Uterus (tissue), 2 donors: ENCODE measurements around the gene CYB5R3.

ENCODE experiments used
- CTCF ChIP-seq, 4 experiments: fragments of 200-600 bp in 2 of 4; fragments of 450-650 bp in 2 of 4; sonication (generic) in 2 of 4; IDR thresholded peaks; one replicate each; pipeline ENCODE4 v1.5.1; 2016 to 2019; ENCODE audit warnings: antibody characterized with exemption in 4 of 4, mild to moderate bottlenecking in 2 of 4, moderate library complexity in 1 of 4
- POLR2A ChIP-seq, 2 donors: fragments of 450-650 bp; IDR thresholded peaks; one replicate each; pipeline ENCODE4 v1.6.1; 2016; ENCODE audit warnings: antibody characterized with exemption in 2 of 2, mild to moderate bottlenecking in 1 of 2, moderate library complexity in 1 of 2

- TF ChIP-seq CTCF (IDR thresholded peaks at IDR 0.05) = no peak
- no peak for TF ChIP-seq POLR2A (IDR thresholded peaks at IDR 0.05)
These were observed 34.5 kb upstream of the CYB5R3 start for GRCh38 chr22:42683578-42684283.
